ENCODE results near the gene RNU6-1. TPM values are rescaled to one million over a fixed set of nuclear protein-coding genes. Genes with fewer than 3 reads are reported as not detected.
A peak's percentile ranks its signal among the peaks of the same experiment; 100 is the strongest.

The RNU6-1 gene
- total and polyA plus RNA-seq, 11 donors: not detected

DNA sequence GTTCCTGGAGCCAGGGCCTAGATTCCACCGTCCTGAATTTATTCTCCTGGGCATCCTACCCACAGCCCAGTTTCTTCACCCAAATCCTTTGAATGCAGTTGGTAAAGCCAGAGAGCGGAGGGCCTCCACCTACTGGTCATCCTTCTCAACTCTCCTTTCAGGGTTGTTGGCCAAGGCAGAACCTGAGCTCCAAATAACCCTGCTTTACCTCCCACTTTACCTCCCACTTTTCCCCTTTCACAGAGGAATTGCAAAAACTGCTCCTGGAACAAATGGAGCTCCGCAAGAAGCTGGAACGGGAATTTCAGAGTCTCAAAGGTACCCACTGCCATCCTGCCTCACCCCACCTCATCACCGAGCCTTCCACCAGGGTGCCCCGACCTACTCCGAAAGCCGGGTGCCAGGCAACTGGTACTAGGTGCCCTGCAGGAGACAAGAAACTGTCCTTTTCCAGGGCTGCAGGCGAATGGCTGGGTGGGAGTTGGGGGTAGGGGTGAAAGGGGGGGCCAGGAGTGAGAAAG is 7.8 kb downstream of the RNU6-1 start:
- no peak for TF ChIP-seq POLR2A (IDR thresholded peaks at IDR 0.05)
- TF ChIP-seq, protein P1, sequence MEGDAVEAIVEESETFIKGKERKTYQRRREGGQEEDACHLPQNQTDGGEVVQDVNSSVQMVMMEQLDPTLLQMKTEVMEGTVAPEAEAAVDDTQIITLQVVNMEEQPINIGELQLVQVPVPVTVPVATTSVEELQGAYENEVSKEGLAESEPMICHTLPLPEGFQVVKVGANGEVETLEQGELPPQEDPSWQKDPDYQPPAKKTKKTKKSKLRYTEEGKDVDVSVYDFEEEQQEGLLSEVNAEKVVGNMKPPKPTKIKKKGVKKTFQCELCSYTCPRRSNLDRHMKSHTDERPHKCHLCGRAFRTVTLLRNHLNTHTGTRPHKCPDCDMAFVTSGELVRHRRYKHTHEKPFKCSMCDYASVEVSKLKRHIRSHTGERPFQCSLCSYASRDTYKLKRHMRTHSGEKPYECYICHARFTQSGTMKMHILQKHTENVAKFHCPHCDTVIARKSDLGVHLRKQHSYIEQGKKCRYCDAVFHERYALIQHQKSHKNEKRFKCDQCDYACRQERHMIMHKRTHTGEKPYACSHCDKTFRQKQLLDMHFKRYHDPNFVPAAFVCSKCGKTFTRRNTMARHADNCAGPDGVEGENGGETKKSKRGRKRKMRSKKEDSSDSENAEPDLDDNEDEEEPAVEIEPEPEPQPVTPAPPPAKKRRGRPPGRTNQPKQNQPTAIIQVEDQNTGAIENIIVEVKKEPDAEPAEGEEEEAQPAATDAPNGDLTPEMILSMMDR (IDR thresholded peaks at IDR 0.05): peak in 2 of 12 donors; percentile 14 to 26
- no peak for DNase-seq
- intact Hi-C loops (cut with DNase I): loop anchor here in 9 of 10 donors (2.0 to 10.0 kb wide), 6 partner anchors 287 to 887 kb away; partner anchors contain the start of genes MAP2K5 (in 2 of the 9) and C15orf61 (in 1 of the 9)
- no peaks in the 10 kb centered on the region for H3K36me3 ChIP-seq
- peaks cover 68 to 92% (median 89%) of the 10 kb centered on the region in 9 donors for H3K27me3 ChIP-seq
- H3K4me3 ChIP-seq: no peak overlapping the region
- H3K27ac ChIP-seq: no peak overlapping the region
- H3K4me1 ChIP-seq: peaks cover 2 to 73% (median 56%) of the 10 kb centered on the region in 12 donors
- no peaks in the 10 kb centered on the region for H3K9me3 ChIP-seq
- 22 to 39% (median 25%) methylated on average over 9 of the region's 9 CpGs for WGBS, 4 donors
- no peak for ATAC-seq

DNA sequence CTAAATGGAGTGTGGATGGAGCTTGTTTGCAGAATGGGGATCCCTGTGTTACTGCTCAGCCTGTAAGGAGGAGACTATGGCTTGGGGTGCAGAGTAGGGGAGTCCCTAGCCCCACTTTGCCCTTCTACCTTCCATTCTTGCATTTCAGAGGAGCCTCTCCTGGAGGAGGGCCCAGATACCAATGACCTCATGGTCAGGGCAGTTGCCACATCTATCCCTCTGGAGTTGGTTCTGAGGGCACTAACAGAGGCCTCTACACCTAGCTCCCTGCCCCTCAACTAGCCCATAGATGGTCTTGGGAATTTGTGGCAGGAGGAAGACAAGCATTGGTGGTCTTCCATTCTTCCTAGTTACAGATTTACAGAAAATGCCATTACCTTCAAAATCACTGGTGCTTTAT is 8.5 kb downstream of the RNU6-1 start:
- Histone ChIP-seq H3K4me1 (peaks cover 2 to 80% (median 59%) of the 10 kb centered on the region in 12 donors), H3K27me3 (peaks cover 75 to 99% (median 97%) of the 10 kb centered on the region in 9 donors), H3K4me3 (no peak overlapping the region), H3K36me3 (no peaks in the 10 kb centered on the region), H3K9me3 (no peaks in the 10 kb centered on the region), H3K27ac (no peak overlapping the region)
- TF ChIP-seq, protein P1 (IDR thresholded peaks at IDR 0.05): no peak
- TF ChIP-seq POLR2A (IDR thresholded peaks at IDR 0.05): no peak
- DNase-seq (no peak), ATAC-seq (no peak)
- intact Hi-C loops (cut with DNase I): loop anchor here in 9 of 10 donors (10.0 kb wide), 4 partner anchors 287 to 887 kb away; partner anchors contain the start of genes MAP2K5 (in 2 of the 9) and C15orf61 (in 1 of the 9)

DNA sequence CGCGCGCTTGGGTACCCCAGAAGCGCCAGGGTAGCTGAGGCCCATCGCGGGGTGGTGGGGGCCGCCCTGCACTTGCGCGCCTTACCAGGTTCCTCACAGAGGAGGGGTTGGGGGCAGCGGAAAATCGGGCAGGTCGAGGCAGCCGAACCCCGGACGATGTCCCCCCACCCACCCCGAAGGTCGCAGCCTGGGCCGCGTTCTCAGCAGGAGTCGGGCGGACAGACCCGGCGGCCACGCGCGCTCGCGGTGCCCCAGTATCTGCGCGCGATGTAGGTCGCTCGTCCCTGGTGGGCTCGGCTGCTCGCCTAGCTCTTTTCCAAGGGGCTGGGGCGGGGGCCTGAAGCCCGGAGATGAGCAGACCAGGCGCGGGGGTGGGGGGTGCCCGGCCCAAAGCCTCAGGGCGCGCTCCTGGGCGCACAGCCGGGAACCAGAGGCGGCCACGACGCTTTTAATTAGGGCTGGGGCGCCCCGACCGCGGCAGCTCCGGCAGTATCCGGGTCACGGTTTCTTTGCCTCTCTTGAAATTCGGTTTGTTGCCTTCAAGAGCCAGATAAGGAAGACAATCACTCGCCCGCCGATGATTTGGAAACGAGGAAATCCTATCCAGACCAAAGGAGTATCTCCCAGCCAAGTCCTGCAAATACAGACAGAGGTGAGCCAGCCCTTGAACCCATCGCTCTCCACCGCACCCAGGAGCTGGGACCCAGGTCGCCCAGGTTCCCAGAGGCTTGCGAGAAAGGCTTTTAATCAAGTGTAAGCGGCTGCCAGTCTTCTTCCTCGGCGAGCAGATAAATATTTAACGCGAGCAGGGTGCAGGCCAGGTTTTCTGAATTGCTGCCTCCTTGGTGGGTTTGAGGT is 10.0 kb downstream of the RNU6-1 start:
- intact Hi-C loops (cut with DNase I): loop anchor here in 9 of 10 donors (10.0 kb wide), 4 partner anchors 285 to 885 kb away; partner anchors contain the start of genes MAP2K5 (in 2 of the 9) and C15orf61 (in 1 of the 9)

More for the DNA sequence above, 10.0 kb downstream of the RNU6-1 start:
- DNase-seq (no peak), ATAC-seq (no peak)
- WGBS, 4 donors: 7 to 23% (median 12%) methylated on average over 37 to 68 of the region's 68 CpGs
- Histone ChIP-seq H3K36me3 (no peaks in the 10 kb centered on the region), H3K27me3 (peaks cover 86 to 100% (median 100%) of the 10 kb centered on the region in 9 donors), H3K4me3 (no peak overlapping the region), H3K9me3 (no peaks in the 10 kb centered on the region), H3K27ac (no peak overlapping the region), H3K4me1 (peaks cover 2 to 81% (median 55%) of the 10 kb centered on the region in 12 donors)
- no peak for TF ChIP-seq POLR2A (IDR thresholded peaks at IDR 0.05)
- TF ChIP-seq, protein P1 (IDR thresholded peaks at IDR 0.05): no peak
